ENCODE data around the gene C11orf91. TPM values are rescaled to one million over a fixed set of nuclear protein-coding genes. Genes with fewer than 3 reads are reported as not detected.

C11orf91 gene
- total RNA-seq, 1 experiment from 2014 or later, result 0.22 TPM

DNA sequence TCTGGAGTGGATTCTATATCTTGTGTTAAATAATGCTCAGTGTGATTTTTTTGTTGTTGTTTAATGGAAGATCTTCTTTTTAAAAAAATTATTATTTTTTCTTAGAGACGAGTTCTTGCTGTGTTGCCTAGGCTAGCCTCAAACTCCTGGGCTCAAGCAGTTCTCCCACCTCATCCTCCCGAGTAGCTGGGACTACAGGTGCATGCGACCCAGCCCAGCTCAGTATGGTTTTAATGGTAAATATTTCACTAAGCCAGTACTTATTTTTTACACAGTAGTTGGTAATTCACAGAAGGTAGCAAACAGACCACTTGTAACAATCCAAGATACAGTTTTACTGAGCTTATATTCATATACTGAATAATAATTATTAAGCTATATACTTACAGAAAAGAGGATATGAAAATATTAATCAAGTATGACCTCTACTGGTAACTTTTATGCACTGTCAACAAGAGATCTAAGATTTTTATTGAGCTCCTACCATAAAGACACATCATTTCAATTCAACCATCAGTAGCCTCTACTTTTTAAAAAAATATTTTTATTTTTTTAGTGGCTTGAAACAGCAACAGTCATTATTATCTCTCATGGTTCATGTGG, 41.7 kb upstream of the C11orf91 start (continued):
- no peak for TF ChIP-seq RELA (CRISPR knock-in tag; IDR thresholded peaks at IDR 0.05; ENCODE audit: borderline replicate concordance)
- TF ChIP-seq NFE2L1 (CRISPR knock-in tag; IDR thresholded peaks at IDR 0.05), result no peak
- TF ChIP-seq, protein P1, sequence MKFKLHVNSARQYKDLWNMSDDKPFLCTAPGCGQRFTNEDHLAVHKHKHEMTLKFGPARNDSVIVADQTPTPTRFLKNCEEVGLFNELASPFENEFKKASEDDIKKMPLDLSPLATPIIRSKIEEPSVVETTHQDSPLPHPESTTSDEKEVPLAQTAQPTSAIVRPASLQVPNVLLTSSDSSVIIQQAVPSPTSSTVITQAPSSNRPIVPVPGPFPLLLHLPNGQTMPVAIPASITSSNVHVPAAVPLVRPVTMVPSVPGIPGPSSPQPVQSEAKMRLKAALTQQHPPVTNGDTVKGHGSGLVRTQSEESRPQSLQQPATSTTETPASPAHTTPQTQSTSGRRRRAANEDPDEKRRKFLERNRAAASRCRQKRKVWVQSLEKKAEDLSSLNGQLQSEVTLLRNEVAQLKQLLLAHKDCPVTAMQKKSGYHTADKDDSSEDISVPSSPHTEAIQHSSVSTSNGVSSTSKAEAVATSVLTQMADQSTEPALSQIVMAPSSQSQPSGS (CRISPR knock-in tag; IDR thresholded peaks at IDR 0.05; ENCODE audit: borderline replicate concordance, low read depth), result no peak
- no peak for TF ChIP-seq FOXJ3 (CRISPR knock-in tag; IDR thresholded peaks at IDR 0.05; ENCODE audit: borderline replicate concordance)
- TF ChIP-seq HMGA2 (CRISPR knock-in tag; IDR thresholded peaks at IDR 0.05), result no peak
- TF ChIP-seq, protein P2, sequence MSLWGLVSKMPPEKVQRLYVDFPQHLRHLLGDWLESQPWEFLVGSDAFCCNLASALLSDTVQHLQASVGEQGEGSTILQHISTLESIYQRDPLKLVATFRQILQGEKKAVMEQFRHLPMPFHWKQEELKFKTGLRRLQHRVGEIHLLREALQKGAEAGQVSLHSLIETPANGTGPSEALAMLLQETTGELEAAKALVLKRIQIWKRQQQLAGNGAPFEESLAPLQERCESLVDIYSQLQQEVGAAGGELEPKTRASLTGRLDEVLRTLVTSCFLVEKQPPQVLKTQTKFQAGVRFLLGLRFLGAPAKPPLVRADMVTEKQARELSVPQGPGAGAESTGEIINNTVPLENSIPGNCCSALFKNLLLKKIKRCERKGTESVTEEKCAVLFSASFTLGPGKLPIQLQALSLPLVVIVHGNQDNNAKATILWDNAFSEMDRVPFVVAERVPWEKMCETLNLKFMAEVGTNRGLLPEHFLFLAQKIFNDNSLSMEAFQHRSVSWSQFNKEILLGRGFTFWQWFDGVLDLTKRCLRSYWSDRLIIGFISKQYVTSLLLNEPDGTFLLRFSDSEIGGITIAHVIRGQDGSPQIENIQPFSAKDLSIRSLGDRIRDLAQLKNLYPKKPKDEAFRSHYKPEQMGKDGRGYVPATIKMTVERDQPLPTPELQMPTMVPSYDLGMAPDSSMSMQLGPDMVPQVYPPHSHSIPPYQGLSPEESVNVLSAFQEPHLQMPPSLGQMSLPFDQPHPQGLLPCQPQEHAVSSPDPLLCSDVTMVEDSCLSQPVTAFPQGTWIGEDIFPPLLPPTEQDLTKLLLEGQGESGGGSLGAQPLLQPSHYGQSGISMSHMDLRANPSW (CRISPR knock-in tag; conservative IDR thresholded peaks at IDR 0.05; ENCODE audit: low read depth), result no peak
- no peak for TF ChIP-seq ESRRA (CRISPR knock-in tag; IDR thresholded peaks at IDR 0.05; ENCODE audit: borderline replicate concordance)
- TF ChIP-seq, protein P3, sequence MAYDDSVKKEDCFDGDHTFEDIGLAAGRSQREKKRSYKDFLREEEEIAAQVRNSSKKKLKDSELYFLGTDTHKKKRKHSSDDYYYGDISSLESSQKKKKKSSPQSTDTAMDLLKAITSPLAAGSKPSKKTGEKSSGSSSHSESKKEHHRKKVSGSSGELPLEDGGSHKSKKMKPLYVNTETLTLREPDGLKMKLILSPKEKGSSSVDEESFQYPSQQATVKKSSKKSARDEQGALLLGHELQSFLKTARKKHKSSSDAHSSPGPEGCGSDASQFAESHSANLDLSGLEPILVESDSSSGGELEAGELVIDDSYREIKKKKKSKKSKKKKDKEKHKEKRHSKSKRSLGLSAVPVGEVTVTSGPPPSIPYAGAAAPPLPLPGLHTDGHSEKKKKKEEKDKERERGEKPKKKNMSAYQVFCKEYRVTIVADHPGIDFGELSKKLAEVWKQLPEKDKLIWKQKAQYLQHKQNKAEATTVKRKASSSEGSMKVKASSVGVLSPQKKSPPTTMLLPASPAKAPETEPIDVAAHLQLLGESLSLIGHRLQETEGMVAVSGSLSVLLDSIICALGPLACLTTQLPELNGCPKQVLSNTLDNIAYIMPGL (CRISPR knock-in tag; IDR thresholded peaks at IDR 0.05), result no peak
- TF ChIP-seq, protein P4, sequence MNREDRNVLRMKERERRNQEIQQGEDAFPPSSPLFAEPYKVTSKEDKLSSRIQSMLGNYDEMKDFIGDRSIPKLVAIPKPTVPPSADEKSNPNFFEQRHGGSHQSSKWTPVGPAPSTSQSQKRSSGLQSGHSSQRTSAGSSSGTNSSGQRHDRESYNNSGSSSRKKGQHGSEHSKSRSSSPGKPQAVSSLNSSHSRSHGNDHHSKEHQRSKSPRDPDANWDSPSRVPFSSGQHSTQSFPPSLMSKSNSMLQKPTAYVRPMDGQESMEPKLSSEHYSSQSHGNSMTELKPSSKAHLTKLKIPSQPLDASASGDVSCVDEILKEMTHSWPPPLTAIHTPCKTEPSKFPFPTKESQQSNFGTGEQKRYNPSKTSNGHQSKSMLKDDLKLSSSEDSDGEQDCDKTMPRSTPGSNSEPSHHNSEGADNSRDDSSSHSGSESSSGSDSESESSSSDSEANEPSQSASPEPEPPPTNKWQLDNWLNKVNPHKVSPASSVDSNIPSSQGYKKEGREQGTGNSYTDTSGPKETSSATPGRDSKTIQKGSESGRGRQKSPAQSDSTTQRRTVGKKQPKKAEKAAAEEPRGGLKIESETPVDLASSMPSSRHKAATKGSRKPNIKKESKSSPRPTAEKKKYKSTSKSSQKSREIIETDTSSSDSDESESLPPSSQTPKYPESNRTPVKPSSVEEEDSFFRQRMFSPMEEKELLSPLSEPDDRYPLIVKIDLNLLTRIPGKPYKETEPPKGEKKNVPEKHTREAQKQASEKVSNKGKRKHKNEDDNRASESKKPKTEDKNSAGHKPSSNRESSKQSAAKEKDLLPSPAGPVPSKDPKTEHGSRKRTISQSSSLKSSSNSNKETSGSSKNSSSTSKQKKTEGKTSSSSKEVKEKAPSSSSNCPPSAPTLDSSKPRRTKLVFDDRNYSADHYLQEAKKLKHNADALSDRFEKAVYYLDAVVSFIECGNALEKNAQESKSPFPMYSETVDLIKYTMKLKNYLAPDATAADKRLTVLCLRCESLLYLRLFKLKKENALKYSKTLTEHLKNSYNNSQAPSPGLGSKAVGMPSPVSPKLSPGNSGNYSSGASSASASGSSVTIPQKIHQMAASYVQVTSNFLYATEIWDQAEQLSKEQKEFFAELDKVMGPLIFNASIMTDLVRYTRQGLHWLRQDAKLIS (CRISPR knock-in tag; IDR thresholded peaks at IDR 0.05; ENCODE audit: borderline replicate concordance), result no peak

DNA sequence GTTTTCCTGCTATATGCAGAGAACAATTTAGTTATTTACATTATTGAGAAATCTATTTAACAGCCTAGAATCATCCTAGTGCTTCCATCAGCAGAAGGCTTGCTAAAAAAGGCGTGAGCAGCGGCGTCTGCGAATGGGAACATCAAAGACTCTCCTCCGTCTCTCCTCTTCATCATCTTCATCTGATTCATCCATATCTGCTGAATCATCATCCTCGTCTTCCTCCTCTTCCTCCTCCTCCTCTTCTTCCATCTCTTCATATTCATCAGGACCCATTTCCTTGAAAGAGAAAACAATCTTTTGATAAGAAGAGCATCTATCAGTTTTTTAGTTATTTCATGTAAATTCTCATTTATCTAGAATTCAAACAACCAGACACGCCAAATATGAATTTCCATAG, 41.2 kb upstream of the C11orf91 start:
- Mint-ChIP-seq H3K4me1 (peaks cover 4% of the 10 kb centered on the region), H3K4me3 (no peak overlapping the region), H3K36me3 (no peaks in the 10 kb centered on the region), H3K9me3 (no peaks in the 10 kb centered on the region), H3K27ac (no peak overlapping the region), H3K27me3 (ENCODE audit: low read depth) (no peaks in the 10 kb centered on the region)
- POLR2A ChIA-PET, result no interaction called here
- no peak for DNase-seq (ENCODE audit: low spot score)
- CTCF ChIA-PET, result interaction anchor here (0.7 to 1.9 kb wide), 13 partner anchors 11 to 575 kb away, joined by 3 to 22 read pairs (median 5); partner anchors contain the start of gene C11orf91
- ATAC-seq, result no peak
- TF ChIP-seq, protein P5, sequence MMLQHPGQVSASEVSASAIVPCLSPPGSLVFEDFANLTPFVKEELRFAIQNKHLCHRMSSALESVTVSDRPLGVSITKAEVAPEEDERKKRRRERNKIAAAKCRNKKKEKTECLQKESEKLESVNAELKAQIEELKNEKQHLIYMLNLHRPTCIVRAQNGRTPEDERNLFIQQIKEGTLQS (CRISPR knock-in tag; conservative IDR thresholded peaks at IDR 0.05), result no peak
- TF ChIP-seq, protein P6, sequence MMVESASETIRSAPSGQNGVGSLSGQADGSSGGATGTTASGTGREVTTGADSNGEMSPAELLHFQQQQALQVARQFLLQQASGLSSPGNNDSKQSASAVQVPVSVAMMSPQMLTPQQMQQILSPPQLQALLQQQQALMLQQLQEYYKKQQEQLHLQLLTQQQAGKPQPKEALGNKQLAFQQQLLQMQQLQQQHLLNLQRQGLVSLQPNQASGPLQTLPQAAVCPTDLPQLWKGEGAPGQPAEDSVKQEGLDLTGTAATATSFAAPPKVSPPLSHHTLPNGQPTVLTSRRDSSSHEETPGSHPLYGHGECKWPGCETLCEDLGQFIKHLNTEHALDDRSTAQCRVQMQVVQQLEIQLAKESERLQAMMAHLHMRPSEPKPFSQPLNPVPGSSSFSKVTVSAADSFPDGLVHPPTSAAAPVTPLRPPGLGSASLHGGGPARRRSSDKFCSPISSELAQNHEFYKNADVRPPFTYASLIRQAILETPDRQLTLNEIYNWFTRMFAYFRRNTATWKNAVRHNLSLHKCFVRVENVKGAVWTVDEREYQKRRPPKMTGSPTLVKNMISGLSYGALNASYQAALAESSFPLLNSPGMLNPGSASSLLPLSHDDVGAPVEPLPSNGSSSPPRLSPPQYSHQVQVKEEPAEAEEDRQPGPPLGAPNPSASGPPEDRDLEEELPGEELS (CRISPR knock-in tag; IDR thresholded peaks at IDR 0.05), result no peak
